Spleen (tissue), 11 donors: ENCODE data around the gene EIF3I. TPM values are rescaled to one million over a fixed set of nuclear protein-coding genes. Genes with fewer than 3 reads are reported as not detected.

ENCODE experiments used
- DNase-seq: peaks from one replicate; pipeline ENCODE4 v3.0.0-alpha.2; 2020
- H3K27ac ChIP-seq, 8 donors: fragments of 200-600 bp; sonication (generic) in 7 of 8; 1 replicate in 4 of 8; 2 replicates in 4 of 8; pipeline versions ENCODE4 v1.5.0 to v1.8.0; 2016 to 2021; ENCODE audit warnings: inconsistent platforms in 4 of 8, mild to moderate bottlenecking in 4 of 8, moderate library complexity in 1 of 8
- H3K27me3 ChIP-seq, 7 donors: fragments of 200-600 bp; sonication (generic) in 6 of 7; replicated peaks in 1 of 7; 1 replicate in 4 of 7; 2 replicates in 3 of 7; pipeline versions ENCODE4 v1.5.0 to v1.8.0; 2016 to 2021; ENCODE audit warnings: inconsistent platforms in 3 of 7, mild to moderate bottlenecking in 1 of 7
- H3K36me3 ChIP-seq, 6 donors: fragments of 200-600 bp; sonication (generic) in 5 of 6; 1 replicate in 4 of 6; 2 replicates in 2 of 6; pipeline versions ENCODE4 v1.5.0 to v1.8.0; 2016 to 2021; ENCODE audit warnings: inconsistent platforms in 2 of 6
- H3K4me1 ChIP-seq, 6 donors: fragments of 200-600 bp; sonication (generic) in 5 of 6; 1 replicate in 3 of 6; 2 replicates in 3 of 6; pipeline versions ENCODE4 v1.5.0 to v1.8.0; 2016 to 2021; ENCODE audit warnings: inconsistent platforms in 3 of 6
- H3K4me3 ChIP-seq, 8 donors: fragments of 200-600 bp; sonication (generic) in 7 of 8; 1 replicate in 4 of 8; 2 replicates in 4 of 8; pipeline versions ENCODE4 v1.5.0 to v1.8.0; 2016 to 2021; ENCODE audit warnings: inconsistent platforms in 4 of 8, mild to moderate bottlenecking in 4 of 8, moderate library complexity in 2 of 8
- H3K9me3 ChIP-seq, 8 donors: fragments of 200-600 bp; sonication (generic) in 7 of 8; 1 replicate in 4 of 8; 2 replicates in 4 of 8; pipeline versions ENCODE4 v1.5.0 to v1.8.0; 2016 to 2021; ENCODE audit warnings: inconsistent platforms in 4 of 8
- CTCF ChIP-seq, 11 experiments: fragments of 200-600 bp in 7 of 11; fragments of 450-650 bp in 4 of 11; sonication (generic) in 4 of 11; IDR thresholded peaks in 8 of 11; conservative IDR thresholded peaks in 3 of 11; 1 replicate in 7 of 11; 2 replicates in 4 of 11; pipeline versions ENCODE4 v1.4.0 to v1.8.0; 2016 to 2021; ENCODE audit warnings: antibody characterized with exemption in 11 of 11, inconsistent platforms in 4 of 11, mild to moderate bottlenecking in 1 of 11
- POLR2A ChIP-seq, 3 donors: fragments of 450-650 bp; IDR thresholded peaks; one replicate each; pipeline ENCODE4 v1.5.1; 2017; ENCODE audit warnings: antibody characterized with exemption in 3 of 3, mild to moderate bottlenecking in 1 of 3
- POLR2AphosphoS5 ChIP-seq, 3 donors: sonication (generic); formaldehyde crosslinking; IDR thresholded peaks; one replicate each; pipeline ENCODE4 v1.5.1; 2017; ENCODE audit warnings: antibody characterized with exemption in 3 of 3
- WGBS, 5 donors: extraction: QIAGEN DNeasy Blood & Tissue Kit in 3 of 5; methylation state at CpG; one replicate each; pipeline versions ENCODE4 v1.1.5 to v1.1.7; 2013 to 2018; 5-methylcytosine and 5-hydroxymethylcytosine counted together
- intact Hi-C: fragments of 100-400 bp; cut with DNase I; formaldehyde crosslinking; loops from one replicate; pipeline ENCODE4 v1.15.0; 2023; ENCODE audit warnings: low total_unique reads
- polyA plus RNA-seq, 3 donors: library from polyadenylated mRNA; stranded (reverse); fragments of 200-250 nt; gene quantifications; one replicate each; pipeline ENCODE4 v1.2.1, GENCODE V29; 2013
- total RNA-seq, 7 donors: library from RNA; depleted of rRNA in 3 of 7; stranded (reverse); fragments of >200 nt in 3 of 7; fragmentation: NEBNext Ultra II Directional in 4 of 7; extraction: Animal tissue kit (Norgen Biotek cat#: 25700) in 4 of 7; gene quantifications; one replicate each; pipeline versions ENCODE4 v1.1.0 to v1.2.1, GENCODE V29; 2016 to 2021
- donor health status: healthy with polysubstance abuse.
- donor health status: DM: no; HTN: no; CAD: no; lungs with moderate emphysema.
- donor health status: DM: no; HTN: no; CAD: no.
- donor health status: Bipolar disorder and iron deficiency.
- donor health status: healthy.
- donor health status: DM: no; HTN: no; CAD: no.
- donor health status: DM: yes; HTN: yes; CAD: no.

EIF3I gene
- total and polyA plus RNA-seq, 10 donors: 94.5 to 182 (median 114) TPM

- intact Hi-C loops: no loop called here
- no peak for TF ChIP-seq POLR2AphosphoS5 (IDR thresholded peaks at IDR 0.05)
- no peak for TF ChIP-seq POLR2A (IDR thresholded peaks at IDR 0.05)
- TF ChIP-seq CTCF (IDR thresholded peaks at IDR 0.05 in 8 of 11, conservative IDR thresholded peaks at IDR 0.05 in 3 of 11): no peak
These were observed 43.1 kb upstream of the EIF3I start for GRCh38 chr1:32179193-32179442.

GRCh38 chr1:32179443-32180185 lies 42.6 kb upstream of the EIF3I start, which contains the start of gene TXLNA:
TSS of gene TXLNA (plus strand) at chr1:32179675. CDS start at chr1:32180346, 671 bp downstream.
- peak within 1 kb of the TSS; percentile 72 to 96 (median 94) for H3K27ac ChIP-seq
- H3K27me3 ChIP-seq: no peaks in the 10 kb centered on the region
- WGBS, 5 donors: 0% methylated on average over 14 to 79 of the region's 79 CpGs
- peak within 1 kb of the TSS; percentile 50 to 88 (median 72) for H3K4me3 ChIP-seq
- H3K4me1 ChIP-seq: peaks cover 23 to 61% (median 53%) of the 10 kb centered on the region in 6 donors
- no peaks in the 10 kb centered on the region for H3K9me3 ChIP-seq
- TF ChIP-seq POLR2AphosphoS5 (IDR thresholded peaks at IDR 0.05) (peak; percentile 85 to 94 (median 87)), POLR2A (IDR thresholded peaks at IDR 0.05) (peak in 1 of 3 donors; percentile 4), CTCF (IDR thresholded peaks at IDR 0.05 in 8 of 11, conservative IDR thresholded peaks at IDR 0.05 in 3 of 11) (peak in 6 of 11 experiments; percentile 11 to 43 (median 25))
- intact Hi-C loops: no loop called here
- DNase-seq: peak; percentile 99
- peaks cover 0 to 46% (median 23%) of the 10 kb centered on the region in 6 donors for H3K36me3 ChIP-seq

More at GRCh38 chr1:32179193-32179442, 43.1 kb upstream of the EIF3I start:
- no peak for DNase-seq
- H3K36me3 ChIP-seq: peaks cover 0 to 46% (median 18%) of the 10 kb centered on the region in 6 donors
- peak overlapping the region; percentile 72 to 96 (median 94) for H3K27ac ChIP-seq
- H3K27me3 ChIP-seq: no peaks in the 10 kb centered on the region
- H3K9me3 ChIP-seq: no peaks in the 10 kb centered on the region
- H3K4me1 ChIP-seq: peaks cover 20 to 56% (median 48%) of the 10 kb centered on the region in 6 donors
- 16 to 26% (median 20%) methylated on average over 7 of the region's 7 CpGs for WGBS, 5 donors
- H3K4me3 ChIP-seq: peak overlapping the region; percentile 50 to 88 (median 72)

GRCh38 chr1:32180186-32181060 lies 41.8 kb upstream of the EIF3I start:
- Histone ChIP-seq H3K4me1 (peaks cover 23 to 68% (median 58%) of the 10 kb centered on the region in 6 donors), H3K36me3 (peaks cover 0 to 46% (median 30%) of the 10 kb centered on the region in 6 donors), H3K4me3 (peak overlapping the region; percentile 50 to 88 (median 72)), H3K27ac (peak overlapping the region; percentile 72 to 96 (median 94)), H3K27me3 (no peaks in the 10 kb centered on the region), H3K9me3 (no peaks in the 10 kb centered on the region)
- peak in 1 of 3 donors; percentile 2 for TF ChIP-seq POLR2A (IDR thresholded peaks at IDR 0.05)
- TF ChIP-seq CTCF (IDR thresholded peaks at IDR 0.05 in 8 of 11, conservative IDR thresholded peaks at IDR 0.05 in 3 of 11): no peak
- no peak for TF ChIP-seq POLR2AphosphoS5 (IDR thresholded peaks at IDR 0.05)
- intact Hi-C loops: no loop called here
- peak; percentile 88 for DNase-seq
- WGBS, 5 donors: 5 to 11% (median 7%) methylated on average over 28 to 36 of the region's 36 CpGs
